T47D (cell line): ENCODE results near the gene LETM1.

ENCODE experiments used
- DNase-seq, 2 experiments: peaks; one replicate each; pipeline versions ENCODE4 v3.0.0 to v3.0.0-alpha.2; 2011 to 2012; ENCODE audit warnings: low read depth in 1 of 2, low spot score in 1 of 2
- JUND ChIP-seq: IDR thresholded peaks from 2 replicates; pipeline ENCODE4 v1.6.1; 2012; ENCODE audit warnings: low read depth
- in situ Hi-C: cut with HindIII; loops from 2 replicates; pipeline ENCODE4 v1.10.0; 2016; ENCODE audit warnings: low sequenced_read_pairs, low pct_unique_long_range_greater_than_20kb

Gene LETM1

DNA sequence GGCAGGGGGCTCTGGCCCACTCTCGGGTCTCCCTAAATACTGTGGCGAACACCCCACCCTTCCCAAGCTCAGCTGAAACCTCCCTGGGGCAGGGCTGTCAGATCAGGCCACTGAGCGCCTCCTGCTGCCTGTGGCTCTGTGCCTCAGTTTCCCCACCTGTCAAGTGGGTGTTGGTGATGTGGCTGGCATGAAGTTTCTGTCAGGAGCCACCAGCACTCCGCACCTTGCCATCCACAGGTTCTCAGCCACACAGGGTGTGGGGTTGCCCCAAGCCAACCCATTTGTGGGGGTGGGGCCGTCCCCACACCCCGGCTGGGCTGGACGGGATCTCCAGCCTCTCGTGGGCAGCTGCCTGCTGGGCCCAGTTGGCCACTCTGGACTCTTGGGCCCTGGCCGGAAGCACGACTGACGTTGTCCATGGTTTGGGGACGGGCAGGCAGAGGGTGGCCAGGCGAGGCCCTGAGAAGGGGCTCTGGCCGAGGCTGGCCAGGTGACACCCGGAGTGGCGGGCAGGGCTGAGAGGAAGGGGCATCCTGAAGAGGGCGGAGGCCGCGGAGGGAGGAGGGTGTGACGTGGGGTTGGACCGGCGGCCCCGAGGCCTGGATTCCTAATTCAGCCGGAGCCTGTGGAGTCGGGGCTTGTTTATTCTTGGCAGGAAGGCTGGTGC is 68.4 kb downstream of the LETM1 start:
- TF ChIP-seq JUND, result no peak
- DNase-seq, result no peak
- in situ Hi-C loops, result no loop called here

DNA sequence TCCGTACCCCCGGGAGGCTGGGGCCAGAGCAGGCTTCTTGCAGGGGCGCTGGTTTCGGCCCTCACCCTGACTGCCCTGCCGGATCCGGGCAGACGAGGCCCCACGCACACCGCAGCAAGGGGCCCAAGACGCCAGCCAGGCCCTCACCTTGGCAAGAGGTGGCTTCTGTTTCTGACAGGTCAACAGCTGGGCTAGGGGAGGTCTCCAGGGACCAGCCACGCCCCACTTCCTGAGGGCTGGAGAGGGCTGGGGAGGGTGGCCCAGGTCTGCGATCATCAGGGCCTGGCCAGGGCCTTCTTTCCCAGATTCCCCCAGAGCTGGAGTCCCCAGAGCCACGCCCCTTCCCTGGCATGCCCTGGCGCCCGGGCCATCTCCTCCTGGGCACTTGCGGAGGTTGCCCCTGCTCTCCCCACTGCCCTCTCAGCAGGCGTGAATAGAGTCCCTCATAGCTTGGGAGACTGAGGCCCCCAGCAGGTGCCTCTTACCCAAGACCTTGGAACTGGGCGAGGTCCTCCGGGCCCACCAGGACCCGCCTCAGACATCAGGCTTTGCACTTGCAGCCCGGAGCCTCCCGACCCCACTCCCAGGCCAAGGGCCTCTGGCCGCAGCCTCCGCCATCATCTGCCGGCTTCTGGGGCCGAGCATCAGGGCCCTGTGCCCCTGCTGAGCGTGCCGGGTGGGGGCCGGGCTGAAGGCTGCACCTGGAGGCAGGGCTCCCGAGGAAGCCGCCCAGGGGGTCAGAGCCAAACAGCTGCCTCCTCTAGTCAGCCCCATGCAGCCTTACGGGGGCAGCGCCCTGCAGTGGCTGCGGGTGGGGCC is 69.2 kb downstream of the LETM1 start:
- in situ Hi-C loops, result no loop called here
- no peak for TF ChIP-seq JUND
- DNase-seq, result no peak

DNA sequence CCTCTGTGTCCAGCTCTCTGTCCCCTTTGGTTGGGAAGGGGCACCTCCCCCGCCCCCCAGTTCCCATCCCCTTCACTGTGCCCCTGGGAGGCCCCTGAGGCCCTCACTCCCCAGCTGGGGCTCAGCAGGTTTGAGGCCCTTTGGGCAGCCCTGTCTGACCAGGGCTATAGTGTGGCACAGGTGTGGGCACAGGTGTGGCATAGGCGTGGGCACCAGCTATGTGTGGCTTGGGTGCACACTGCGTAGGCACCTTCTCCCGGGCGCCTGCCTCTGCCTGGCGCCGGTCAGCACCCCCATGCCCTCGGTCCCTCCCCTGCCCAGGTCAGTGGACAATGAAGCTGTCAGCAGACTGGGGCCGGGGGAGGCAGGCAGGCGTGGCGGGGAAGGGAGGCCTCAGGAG is 70.4 kb downstream of the LETM1 start:
- no peak for DNase-seq
- in situ Hi-C loops, result no loop called here
- TF ChIP-seq JUND, result no peak

DNA sequence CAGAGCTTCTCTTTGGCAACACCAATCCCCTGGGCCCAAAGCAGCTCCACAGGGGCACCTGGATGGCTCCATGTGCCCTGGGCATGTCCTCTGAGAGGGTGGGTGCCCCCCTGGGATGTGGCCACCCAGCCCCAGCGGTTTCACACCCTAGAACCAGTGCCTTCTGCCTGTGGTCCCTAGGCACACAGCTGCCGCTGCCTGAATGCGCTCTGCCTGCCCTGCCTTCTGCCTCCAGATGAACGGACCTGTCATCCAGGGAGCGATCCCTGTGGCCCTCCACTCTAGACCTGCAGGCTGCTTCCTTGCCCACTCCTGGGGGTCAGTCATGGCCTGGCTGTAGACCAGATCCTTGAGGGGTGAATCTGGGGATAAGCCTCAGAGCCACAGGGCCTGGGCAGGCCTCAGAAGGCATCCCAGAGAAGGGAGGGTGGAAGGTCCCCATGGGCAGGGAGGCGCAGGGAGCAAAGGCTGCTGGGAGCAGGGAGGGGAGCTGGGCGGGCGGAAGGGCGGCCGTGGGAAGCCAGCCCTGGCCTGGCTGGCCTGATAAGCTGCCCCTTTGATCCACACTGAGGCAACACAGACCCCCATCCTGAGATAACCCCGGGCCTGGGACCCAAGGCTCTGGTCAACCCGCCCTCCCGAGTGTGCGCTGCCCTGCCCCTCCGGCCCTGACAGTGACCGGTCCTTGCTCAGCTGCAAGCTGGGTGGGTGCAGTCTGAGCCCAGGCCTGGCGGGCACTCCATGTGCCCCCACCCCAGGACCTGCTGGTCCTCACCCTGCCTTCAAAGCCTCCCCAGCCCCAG is 71.0 kb downstream of the LETM1 start:
- no peak for TF ChIP-seq JUND
- in situ Hi-C loops, result no loop called here
- no peak for DNase-seq

DNA sequence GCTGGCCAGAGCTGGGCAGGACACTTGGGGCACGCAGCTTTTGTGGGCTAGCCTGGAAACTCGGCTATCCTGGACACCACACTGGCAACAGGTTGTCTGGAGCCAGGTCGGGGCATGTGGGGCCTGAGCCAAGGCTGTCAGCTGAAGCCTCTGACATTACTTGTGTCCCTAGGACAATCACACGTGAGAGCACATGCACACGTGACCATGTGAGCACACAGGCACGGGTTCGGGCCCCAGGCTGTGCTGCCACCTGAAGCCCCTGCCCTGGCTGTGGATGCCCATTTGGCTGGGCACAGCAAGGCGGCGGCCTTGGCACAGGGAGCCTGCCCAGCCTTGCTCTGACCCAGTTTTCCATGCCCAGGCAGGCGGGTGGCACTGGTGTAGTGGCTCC is 71.6 kb downstream of the LETM1 start:
- no peak for TF ChIP-seq JUND
- in situ Hi-C loops, result no loop called here
- DNase-seq, result no peak

DNA sequence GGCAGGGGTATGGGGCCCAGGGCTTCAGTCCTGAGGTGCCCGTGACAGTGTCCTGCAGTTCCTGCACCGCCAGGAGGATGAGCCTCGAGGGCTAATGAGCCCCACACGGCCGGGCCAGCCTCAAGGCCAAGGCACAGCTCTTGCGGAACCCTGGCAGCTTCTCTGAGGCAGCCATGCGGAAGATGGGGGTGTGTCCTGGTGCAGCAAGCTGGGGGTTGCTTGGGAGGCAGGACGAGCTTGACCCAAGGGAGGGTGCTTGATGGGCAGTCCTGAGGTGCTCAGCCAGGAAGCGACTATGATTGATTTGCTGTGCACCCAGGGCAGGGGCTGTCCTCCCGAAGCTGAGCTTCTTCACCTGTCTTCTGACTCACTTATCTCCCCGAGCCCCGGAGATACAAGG is 72.0 kb downstream of the LETM1 start:
- no peak for TF ChIP-seq JUND

DNA sequence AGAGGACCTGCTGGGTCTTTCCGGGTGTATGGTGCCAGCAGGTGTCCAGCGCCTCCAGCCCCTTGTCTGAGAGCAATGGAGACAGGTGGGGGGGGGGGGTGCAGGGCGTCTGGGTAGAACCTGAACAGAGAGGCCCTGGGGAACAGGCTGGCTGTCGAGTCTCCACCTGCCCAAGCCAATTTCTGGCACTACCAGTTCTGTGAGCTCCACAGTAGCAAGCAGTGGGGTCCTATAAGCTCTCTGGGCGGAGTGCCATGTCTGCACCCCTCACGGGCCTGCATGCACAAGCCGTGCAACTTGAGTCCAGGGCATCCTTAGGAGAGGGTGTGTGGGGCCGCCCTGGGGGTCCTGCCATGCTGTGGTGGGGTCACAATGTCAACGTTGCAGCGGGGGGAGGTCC is 72.9 kb downstream of the LETM1 start:
- no peak for TF ChIP-seq JUND
- in situ Hi-C loops, result no loop called here
- DNase-seq, result peak in 1 of 2 experiments; percentile 63

More for the DNA sequence above, 72.0 kb downstream of the LETM1 start:
- in situ Hi-C loops, result no loop called here
- DNase-seq, result no peak

DNA sequence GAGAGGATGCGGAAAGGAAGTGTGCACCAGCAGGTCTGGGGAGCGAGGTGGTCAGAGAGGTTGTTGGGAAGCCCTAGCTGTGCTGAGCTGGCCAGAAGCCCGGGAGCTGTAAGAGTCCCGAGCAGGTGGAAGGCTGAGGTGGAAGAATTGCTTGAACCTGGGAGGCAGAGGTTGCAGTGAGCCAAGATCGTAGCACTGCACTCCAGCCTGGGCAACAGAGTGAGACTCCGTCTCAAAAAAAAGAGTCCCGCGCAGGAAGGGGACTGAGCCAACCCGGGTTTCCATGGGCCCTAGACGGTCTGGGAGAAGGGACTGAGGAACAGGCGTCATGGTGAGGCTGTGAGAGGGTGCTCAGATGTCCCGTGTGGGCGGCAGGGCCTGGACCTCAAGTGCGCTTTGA is 75.5 kb downstream of the LETM1 start:
- TF ChIP-seq JUND, result no peak
- in situ Hi-C loops, result no loop called here
- DNase-seq, result no peak

DNA sequence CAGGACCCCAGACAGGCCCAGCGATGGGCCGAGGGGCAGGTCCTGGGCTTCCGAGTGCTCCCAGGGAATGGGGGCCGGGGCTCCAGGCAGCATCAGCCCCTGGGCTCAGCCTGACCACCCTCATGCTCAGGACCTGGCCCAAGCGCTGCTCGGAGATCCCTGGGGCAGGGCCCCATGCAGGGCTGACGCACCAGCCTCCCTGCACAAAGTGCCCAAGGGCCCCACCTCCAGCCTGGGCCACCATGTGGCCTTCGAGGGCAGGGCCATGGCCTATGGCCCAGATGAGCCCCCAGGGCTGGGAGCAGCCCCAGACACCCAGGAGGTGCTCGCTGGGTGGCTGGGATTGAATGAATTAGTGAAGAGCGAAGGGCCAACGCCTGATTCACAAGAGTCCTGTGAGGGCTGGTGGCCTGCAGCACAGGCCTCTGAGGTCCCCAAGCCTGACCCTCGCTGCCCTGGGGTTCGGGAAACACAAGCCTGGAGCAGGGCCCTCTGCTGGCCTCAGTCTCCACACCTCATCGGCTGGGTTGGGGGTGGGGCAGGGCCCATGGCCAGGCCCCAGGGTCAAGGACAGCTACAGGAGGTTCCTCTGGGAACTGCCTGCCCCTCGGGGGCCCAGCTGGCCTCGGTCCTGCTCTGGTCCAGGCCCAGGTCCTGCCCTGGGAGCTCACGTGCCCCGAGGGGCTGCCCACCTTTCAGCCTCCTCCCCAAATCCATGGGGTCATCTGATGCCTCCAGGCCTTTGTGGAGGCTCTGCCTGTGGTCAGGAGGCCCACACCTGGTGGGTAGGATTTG is 76.2 kb downstream of the LETM1 start:
- no peak for DNase-seq
- TF ChIP-seq JUND, result no peak
- in situ Hi-C loops, result no loop called here

DNA sequence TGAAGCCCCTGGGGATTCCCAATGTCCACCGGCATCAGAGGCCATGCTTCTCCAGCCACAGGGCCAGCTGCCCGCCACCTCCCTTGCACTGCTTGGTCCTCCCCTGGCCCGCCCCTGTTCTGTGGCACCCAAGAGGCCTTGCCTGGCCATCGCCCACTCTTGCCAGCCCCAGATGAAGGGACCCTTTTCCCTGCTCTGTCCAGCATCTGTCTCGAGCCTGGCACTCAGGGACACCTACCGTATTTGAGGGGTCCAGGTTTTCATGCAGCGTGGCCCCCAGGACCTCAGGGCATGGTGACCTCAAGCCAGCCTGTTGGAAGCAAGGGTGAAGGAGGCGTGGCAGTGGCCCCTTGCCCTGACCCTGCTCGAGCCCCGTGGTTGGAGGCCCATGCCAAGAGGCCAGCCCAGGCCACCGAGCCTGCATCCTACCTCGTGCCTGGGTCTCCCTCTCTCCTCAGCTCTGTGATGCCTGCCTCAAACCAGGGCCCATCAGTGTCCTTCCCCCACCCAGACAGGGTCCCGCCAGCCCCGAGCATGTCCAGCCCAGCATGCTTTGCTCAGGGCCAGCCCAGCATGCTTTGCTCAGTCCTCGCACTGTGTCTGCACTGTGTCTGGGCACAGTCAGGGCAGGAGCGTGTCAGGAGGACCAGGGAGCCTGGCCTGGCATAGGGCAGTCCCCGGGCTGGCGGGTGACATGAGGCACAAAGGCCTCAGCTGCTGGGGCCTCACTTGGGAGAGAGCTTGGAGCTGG is 77.1 kb downstream of the LETM1 start:
- DNase-seq, result no peak
- no peak for TF ChIP-seq JUND
- in situ Hi-C loops, result no loop called here

DNA sequence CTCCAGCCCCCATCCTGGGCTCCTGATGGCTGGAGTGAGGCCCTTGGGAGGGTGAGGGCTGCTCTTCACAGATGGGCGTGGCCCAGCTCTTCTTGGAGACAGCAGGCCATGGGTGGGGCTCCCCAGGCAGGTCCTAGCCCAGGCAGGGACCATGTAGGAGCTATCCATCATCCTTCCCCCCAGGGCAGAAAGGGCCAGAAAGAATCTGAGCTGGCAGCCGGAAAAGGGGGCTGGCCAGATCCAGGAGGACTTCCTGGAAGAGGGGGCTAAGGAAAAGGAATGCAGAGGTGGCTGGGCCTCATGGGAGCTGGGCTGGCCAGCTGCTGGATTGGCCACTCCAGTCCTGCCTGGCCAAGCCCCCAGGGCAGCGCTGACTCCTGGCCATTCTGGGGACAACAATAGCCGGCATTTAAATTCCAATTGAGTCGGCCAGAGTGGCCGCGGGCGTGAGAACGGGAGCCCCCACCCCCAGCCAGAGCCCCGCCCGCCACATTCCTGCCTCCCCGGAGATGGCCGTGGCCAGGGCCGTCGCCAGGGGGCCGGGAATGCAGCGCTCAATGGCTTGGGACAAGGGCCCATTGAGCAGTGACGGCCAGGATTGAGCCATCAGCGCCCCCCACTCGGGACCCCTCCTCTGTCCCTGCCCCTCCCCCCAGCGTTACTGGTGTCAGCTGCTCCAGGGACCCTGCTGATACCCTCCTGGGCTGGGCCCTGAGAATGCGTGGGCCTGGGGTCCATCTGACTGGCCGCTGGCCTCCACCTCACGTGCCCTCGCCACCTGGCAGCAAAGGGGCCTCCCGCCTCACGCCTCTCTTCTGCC is 77.9 kb downstream of the LETM1 start:
- DNase-seq, result peak in 1 of 2 experiments; percentile 44
- TF ChIP-seq JUND, result no peak
- in situ Hi-C loops, result no loop called here
